HG03342 (cell line): ENCODE results near the gene GRAMD4.
"Not testable (repeated sequence)": the region's sequence is repeated elsewhere in the genome, so short reads cannot be mapped to it uniquely, and the experiment has no call there.

ENCODE experiments used
- ATAC-seq: cut with Tn5 transposase; IDR thresholded peaks from one replicate; pipeline ENCODE4 v1.9.1; 2021; ENCODE audit warnings: mild to moderate bottlenecking, moderate library complexity; ENCODE audit not compliant: unreplicated experiment

Gene GRAMD4

DNA sequence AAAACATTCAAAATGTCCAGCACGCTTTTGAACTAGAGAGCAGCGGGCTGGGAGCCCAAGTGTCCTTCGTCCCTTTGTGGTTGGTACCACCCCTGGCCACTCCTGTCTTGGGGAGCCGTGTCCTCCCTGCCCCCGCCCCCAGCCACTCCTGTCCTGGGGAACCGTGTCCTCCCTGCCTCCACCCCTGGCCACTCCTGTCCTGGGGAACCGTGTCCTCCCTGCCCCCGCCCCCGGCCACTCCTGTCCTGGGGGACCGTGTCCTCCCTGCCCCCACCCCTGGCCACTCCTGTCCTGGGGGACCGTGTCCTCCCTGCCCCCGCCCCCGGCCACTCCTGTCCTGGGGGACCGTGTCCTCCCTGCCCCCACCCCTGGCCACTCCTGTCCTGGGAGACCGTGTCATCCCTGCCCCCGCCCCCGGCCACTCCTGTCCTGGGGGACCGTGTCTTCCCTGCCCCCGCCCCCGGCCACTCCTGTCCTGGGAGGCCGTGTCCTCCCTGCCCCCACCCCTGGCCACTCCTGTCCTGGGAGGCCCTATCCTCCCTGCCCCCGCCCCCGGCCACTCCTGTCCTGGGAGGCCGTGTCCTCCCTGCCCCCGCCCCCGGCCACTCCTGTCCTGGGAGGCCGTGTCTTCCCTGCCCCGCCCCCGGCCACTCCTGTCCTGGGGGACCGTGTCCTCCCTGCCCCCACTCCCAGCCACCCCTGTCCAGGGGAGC, 14.9 kb downstream of the GRAMD4 start:
- ATAC-seq, result not testable (repeated sequence)

DNA sequence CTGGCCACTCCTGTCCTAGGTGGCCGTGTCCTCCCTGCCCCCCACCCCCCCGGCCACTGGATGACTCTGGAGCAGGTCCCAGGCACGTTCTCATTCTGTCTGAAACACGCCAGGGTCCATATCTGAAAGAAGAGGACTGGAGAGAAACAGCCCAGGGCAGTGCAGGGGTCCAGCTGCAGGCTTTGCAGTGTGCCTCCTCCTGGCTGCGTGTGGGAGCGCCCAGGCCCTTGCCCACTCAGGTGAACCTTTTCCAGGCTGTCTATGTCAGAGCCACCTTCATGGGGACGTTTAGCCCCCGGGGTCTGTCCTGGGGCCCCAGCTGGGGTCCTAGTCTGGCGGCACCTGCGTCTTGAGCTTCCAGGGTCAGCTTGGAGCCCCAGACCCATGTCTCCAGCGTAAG, 15.6 kb downstream of the GRAMD4 start:
- no peak for ATAC-seq

DNA sequence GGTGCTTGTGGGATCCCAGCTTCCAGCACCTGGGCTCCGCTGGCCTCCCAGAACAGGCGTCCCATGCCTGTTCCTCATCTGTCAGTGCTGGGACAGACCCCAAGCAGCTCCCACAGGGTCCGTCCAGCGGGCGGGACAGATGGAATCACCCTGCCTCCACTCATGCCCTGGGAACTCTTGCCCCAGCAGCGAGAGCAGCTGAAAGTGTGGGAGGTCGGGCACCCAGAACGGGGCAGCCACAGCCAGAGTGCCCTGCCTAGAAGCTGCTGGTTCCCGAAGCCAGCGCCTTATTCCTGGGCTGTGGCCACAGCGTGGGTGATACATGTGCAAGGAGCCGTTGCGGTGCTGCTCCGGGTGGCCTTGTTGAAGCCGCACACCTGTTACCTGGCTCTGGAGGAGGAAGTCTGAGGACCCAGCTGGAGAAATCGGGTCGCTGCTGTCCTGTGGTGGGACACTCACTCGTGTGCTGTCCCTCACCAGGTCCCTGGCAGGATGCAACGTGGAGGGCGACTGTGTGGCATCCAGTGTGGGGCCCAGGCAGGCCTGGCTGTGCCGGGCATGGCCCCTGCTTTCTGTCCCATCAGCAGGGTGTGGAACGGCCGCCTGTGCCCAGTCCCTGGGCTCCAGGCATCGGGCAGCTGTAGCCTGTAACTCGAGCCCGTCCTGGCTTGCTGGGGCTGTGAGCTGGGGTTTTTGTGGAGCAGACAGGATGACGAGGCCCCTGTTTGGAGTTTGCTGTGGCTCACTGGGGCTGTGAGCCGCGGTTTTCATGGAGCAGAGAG, 16.2 kb downstream of the GRAMD4 start:
- no peak for ATAC-seq

DNA sequence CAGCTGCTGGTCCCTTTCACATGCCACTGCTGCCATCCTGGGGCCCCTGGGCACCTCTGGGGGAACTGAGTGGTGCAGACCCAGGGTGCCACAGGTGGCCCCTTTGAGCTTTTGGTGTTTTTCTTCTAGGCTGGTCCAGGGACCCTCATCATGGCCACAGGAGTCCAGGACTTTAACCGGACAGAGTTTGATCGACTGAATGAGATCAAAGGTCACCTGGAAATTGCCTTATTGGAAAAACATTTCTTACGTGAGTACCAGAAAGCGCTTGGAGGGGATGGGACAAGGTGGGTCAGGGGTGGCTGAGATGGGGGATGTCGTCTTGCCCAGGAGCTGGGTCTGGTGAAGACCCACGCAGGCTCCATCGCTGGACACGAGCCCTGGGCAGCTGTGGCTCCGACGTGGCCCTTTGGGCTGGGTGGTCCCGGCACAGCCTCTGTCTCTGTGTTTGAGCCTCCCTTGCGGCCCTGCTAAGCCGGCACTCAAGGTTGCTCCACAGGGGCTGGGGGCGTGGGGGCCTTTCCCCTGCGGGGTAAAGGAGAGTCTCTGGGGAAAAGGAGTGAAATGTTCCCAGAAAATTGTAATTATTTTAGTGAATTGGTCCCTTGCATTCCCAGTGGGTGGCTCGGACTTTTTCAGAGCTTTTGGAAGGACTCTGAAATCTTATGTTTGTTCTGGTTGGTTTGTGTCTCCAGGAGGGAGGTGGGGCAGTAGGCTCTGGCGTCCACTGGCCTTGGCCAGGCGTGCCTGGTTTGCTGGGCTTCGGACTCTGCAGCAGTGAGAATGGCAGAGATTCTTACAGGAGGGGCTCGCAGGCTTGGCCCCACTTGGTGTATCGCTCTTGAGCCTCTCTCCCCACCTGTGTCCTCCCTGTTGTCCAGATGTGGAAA, 17.8 kb downstream of the GRAMD4 start:
- no peak for ATAC-seq

DNA sequence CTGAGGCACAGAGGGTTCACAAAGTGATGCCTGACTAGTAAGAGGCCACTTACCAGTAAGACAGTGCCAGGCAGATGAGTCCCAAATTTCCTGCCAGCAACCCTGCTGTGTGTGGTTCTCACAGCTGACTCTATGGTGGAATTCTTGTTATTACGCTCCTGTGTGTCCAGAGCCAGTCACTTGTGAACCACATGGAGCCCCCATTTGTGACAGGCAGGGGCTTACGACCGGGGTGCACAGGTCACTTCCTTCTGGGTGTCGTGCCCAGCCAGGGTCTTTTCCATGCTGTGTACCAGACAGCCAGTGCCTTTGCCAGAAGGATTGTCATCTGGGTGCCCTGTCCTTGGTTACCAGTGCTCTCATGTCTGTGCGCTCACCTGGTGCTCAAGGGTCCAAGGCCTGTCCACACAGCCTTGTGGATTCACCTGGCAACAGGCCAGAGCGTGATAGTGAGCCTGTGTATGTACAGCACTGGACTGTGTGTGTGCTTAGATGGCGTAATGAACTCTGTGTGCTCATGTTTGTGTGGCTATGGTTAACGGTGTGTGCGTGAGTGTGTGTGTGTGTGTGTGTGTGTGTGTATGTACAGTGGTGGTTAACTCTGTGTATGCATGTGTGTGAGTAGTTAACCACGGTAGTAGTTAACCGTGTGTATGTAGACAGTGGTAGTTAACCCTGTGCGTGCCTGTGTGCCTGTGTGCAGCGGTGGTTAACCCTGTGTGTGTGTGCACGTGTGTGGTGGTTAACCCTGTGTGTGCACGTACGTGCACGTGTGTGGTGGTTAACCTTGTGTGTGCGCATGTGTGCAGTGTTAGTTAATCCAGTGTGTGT, 18.6 kb downstream of the GRAMD4 start:
- no peak for ATAC-seq

DNA sequence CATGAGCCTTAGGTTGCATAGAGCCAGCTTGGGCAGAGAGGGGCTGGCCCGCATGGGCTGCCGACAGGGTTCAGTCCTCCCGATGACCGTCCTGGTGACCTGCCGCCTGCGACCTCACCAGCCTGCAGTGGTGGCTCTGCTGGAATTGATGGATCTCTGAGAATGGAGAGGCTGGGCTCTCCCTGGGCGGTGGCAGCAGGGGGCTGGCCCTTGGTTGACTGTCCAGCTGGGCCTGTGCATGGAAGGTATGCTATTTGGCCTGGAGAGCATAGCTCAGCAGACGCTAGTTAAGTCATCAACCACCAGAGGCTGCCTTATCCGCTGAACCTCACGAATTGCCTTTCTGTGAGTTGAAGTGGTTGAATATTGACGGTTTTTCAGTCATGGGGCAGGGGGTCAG, 19.7 kb downstream of the GRAMD4 start:
- no peak for ATAC-seq

DNA sequence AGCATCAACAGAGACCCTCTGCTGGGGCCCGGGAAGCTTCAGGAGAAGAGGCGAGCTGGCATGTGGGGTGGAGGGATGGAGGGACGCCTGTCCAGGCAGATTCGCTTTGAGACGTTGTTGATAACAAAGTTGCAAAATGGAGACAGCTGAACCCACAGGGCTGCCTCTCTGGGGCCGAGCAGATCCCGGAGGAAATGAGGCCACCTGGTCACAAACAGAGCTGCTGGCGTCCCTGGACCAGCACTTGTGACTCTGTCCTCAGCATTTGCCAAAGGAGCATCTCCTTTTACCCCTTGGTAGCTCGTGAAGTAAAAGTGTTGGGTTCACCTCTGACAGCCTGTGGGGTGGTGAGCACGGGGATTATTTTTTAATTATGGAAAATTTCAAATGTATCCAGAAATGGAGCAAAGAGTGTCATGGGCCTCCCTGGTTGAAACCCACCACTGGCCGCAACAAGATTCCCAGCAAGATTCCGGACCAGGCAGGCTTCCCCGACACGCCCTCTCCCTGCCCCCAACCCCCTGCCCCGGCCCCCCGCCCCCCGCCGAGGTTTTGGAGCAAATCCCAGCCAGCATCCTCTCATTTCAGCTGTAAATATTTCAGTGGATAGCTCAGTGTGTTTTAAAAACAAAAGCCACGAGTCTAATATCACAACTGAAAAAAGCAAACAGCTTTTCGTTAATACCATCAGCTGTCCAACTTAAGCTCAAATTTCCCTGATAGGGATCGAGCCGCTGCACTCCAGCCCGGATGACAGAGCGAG, 20.3 kb downstream of the GRAMD4 start:
- ATAC-seq, result no peak

DNA sequence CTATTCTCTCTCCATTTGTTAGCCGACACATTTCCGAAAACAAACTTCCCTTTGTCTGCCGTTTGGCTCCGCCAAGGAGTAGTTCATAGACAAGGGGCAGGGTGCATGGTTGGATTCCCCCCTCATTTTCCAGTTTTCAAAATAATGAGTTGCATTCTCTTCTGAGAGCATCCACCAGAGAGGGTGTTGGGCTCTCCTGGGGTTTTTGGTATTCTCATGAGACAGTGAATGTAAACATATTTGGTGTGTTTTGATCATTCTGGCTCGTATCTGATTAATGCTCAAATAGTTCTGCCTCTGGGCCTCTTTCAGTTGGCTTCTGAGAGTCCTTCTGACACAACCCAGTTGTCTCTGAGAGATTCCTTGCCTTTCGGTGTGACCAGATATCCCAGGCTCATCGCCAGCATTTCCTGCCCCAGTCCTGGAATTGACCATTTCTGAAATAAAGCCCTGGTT, 21.7 kb downstream of the GRAMD4 start:
- no peak for ATAC-seq

DNA sequence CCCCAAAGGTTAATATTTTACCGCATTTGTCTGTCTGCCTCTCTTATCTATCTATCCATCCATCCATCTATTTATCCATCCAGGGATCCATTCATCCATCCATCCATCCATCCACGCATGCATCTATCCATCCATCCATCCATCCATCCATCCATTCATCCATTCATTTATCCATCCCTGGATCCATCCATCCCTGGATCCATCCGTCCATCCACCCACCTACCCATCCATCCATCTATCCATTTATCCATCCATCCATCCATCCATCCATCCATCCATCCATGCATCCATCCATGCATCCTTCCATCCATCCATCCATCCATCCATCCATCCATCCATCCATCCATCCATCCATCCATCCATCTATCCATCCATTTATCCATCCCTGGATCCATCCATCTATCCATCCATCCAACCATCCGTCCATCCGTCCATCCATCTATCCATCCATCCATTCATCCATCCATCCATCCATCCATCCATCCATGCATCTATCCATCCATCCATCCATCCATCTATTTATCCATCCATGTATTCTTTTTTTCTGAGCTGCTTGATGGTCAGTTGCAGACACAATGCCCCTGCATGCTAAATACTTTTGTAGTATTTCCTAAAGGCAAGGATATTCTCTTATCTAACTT, 22.8 kb downstream of the GRAMD4 start:
- not testable (repeated sequence) for ATAC-seq

DNA sequence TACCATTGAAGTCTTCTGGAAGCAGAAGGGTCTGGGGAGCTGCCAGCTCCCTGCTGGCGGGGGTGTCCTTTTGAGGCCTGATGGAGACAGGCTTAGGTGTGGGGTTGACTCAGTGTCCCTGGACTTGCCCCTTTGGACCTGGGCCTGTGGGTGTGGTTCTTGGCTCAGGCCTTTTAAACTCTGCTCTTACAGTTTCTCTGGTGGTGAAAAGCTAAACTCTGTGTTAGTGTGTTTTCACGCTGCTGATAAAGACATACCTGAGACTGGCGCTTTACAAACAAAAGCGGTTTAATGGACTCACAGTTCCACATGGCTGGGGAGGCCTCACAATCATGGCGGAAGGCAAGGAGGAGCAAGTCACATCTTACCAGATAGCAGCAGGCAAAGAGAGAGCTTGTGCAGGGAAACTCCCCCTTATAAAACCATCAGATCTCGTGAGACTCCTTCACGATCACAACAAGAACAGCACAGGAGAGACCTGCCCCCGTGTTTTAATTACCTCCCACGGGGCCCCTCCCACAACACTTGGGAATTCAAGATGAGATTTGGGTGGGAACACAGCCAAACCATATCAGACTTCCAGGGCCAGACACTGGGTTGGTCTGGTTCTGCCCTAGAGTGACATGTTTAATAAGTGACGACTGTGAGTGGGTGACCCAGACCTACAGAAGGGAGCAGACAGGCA, 26.5 kb downstream of the GRAMD4 start:
- no peak for ATAC-seq

DNA sequence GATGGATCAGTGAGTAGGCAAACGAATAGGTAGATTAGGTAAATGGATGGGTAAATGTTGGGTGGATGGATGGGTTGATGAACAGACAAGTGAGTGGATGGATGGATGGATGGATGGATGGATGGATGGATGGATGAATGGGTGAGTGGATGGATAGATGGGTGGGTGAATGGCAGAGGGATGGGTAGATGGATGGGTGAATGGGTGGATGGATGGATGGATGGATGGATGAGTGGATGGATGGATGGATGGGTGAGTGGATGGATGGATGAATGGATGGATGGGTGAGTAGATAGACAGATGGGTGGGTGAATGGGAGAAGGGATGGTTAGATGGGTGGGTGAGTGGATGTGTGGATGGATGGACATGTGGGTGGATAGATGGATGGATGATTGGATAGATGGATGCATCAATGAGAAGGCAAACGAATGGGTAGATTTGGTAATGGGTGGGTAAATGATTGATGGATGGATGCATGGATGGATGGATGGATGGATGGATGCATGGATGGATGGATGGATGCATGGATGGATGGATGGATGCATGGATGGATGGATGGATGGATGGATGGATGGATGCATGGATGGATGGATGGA, 28.1 kb downstream of the GRAMD4 start:
- not testable (repeated sequence) for ATAC-seq

DNA sequence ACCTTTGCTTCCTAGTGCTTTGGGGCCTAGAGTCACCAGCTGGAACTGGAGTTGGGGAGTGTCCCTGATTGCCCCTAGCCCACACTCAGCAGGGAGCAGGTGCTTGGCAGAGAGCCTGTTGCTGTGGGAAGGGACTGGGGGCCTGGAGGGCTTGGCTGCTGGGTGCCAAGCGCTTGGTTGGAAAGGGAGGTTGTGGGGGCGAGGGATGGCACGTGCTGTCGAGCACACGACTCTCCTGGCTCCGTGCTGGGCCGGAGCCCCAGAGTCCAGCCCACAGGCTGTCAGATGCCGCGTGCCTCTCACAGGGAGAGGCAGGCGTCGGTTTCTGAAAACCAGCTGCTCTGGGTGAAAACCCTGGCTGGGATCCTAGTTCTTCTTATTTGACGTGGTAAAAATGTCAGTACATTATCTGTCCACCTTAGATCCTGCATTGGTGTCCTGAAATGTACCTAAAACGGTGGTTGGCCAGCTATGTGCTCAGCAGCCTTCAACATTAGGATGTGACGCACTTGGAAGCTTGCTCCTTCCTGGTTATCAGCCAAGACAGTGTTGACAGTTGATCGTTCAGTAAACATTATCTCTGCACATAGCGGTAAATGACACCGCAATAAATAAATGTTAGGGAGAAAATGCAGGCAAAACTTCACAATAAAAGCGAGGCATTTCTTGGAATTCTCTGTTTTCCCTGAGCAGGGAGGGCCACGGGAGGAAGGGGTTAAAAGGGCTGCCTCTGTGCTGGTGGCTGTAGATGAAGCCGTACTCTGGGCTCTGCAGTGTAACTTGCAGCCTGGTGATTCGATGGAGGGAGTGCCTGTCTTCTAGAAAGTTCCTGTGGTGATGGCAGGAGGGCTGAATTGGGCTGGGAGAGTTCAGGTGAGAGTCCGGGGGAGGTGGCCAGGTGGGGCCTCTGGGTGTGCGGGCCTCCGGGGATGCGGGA, 29.2 kb downstream of the GRAMD4 start:
- ATAC-seq, result no peak

DNA sequence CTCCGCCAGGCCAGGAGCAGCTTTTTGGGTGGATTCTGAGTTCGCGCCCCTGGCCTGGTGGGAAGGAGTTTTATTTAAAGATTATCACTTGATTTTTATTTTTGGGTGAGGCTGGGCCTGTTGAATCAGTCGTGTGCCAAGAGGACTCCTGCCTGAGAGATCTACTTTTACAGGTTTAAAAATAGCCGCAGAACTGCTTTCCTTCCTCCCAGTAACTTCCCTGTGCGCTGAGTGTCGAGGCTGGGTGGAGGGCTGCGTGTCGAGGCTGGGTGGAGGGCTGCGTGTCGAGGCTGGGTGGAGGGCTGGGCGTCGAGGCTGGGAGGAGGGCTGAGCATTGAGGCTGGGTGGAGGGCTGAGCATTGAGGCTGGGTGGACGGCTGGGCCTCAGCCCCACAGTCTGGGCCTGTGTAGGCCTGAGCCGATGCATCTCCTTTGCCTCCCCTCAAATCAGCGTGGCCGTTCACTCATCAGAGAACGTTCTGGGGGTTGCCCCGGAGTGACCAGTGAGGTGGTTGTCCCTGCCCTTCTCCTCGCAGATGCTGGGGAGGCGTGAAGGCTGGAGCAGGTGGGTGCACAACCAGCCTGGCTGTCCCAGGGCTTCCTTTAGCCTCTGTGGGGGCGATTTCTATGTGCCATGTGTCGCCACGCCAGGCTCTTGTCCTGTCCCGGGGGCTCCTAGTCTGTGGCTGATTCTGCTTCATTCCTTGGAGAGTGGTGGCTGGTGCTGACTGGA, 30.1 kb downstream of the GRAMD4 start:
- ATAC-seq, result no peak

DNA sequence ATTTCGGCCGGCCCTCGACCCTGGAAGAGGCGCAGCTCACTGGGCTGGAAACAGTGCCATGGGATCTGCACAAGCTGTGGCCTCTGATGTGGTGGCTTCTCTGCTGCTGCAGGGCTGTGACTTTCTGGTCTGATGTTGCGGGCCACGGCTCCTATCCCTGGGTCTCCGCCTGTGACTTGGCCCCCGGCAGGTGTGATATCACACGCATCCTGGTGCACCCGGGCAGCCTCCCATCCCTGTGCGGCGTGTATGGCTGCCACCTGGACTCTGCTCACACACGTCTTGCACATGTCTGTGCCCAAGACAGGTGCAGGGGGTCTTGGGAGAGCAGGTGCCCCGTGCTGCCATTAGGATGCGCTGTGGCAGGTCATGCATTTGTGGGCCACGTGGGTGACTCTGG, 31.1 kb downstream of the GRAMD4 start:
- ATAC-seq, result no peak

DNA sequence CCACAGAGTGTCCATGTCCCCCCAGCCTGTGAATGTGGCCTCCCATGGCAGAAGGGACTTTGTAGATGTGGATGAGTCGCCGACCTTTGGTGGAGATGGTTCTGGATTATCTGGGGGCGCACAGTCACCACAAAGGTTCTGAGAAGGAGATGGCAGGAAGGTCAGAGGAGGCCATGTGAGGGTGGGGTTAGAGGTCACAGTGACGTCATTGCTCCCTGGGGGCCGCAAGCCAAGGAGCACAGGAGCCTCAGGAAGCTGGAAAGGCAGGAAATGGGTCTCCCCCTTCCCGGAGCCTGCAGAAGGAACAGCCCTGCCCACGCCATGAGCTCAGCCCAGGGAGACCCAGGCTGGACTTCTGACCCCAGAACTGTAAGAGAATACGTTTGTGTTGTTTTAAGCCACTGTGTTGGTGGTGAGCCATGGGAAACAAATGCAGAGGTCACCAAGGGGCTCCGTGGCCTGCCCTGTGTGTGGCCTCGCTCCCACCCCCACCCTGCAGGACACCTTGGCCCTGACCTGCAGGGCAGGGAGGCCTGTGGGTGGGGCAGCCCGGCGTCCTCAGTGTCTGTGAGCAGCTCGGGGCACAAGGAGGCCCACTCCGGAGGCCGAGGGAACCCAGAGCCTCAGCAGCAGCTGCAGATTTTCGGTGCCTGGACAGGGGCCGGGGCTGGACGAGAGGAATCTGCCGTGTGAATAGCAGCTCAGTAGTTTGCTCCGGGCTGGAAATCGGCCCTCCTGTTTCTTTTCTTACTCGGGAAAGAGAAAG, 32.1 kb downstream of the GRAMD4 start:
- ATAC-seq, result no peak

DNA sequence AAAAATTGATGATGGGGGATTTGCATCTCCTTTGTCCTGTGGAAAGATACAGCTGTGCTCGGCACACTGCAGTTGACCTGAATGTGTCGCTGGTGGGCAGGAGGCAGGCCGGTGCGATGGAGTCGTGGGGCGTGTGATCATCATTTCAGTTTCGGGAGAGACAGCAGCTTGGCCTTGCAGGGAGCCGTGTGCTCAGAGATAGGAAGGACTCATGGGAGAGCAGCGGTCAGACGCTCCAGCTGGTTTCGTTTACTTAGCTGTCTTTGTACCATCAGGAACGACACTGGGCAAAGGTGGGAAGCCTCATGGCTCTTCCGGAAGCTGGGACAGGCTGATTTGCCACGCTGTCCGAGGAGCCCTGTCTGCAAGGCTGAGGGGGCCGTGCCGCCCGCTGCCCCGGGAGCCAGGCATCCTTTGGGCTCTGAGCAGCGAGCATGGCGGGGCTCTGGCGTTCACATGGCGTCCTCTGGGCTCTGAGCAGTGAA, 32.7 kb downstream of the GRAMD4 start:
- ATAC-seq, result no peak
